ENCODE measurements around the gene IL26.

DNA sequence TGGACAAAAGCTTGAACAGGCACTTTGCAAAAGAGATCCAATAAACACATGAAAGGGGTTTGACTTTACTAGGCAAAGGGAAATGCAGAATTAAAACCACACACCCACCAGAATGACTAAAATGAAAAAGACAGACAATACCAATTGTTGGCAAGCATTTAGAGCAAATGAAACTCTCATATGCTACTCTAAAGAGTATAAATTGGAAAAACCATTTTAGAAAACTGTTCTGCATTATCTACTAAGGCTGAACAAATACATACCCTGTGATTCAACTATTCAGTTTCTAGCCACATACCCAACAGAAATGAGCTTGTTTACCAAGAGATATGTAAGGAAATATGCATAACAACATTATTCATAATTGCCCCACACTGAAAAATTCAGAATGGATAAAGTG is 36.3 kb upstream of the IL26 start:
- TF ChIP-seq POLR2A (IDR thresholded peaks at IDR 0.05) (no peak), CTCF (IDR thresholded peaks at IDR 0.05) (no peak)

Data from right lobe of liver (tissue), 4 donors.